HG02840 (cell line): ENCODE measurements around the gene KIRREL3.

Experiments
- ATAC-seq: cut with Tn5 transposase; IDR thresholded peaks from one replicate; pipeline ENCODE4 v1.9.1; 2021; ENCODE audit warnings: mild to moderate bottlenecking, moderate library complexity, moderate number of reproducible peaks; ENCODE audit not compliant: unreplicated experiment, low FRiP score

The KIRREL3 gene

DNA sequence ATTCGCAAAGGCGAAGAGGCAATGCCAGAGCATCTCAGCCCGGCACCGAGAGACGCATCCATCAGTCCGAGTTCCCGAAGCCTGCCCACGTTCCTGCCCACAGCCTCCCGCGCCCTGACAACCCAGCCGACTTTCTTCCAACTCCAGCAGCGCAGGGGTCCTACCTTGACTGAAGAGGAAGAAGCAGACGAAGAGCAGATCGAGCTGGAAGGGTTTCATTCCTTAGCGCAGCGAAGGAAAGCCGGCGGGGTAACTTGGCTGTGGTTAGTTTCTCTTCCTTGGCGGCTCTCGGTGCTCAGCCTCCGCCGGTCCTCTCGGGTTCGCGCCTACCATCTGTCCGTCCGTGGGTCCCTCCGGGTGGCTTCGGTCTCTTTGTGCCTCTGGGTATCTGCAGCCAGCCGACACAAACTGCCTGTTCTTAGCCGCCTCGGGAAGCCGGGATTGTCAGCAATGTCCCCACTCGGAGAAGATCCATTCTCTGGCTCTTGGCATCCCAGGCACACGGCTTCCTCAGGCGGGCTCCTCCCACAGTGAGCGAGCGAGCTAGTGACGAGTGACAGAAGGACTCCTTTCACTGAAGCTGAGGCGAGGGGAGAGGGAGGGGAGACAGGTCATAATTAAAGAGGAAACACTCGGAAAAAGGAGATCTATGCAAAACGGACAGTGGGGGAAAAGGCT is at the start of gene KIRREL3:
KIRREL3 (minus strand) TSS at position 480 of the 678 bp plus-strand sequence.
- ATAC-seq: no peak

DNA sequence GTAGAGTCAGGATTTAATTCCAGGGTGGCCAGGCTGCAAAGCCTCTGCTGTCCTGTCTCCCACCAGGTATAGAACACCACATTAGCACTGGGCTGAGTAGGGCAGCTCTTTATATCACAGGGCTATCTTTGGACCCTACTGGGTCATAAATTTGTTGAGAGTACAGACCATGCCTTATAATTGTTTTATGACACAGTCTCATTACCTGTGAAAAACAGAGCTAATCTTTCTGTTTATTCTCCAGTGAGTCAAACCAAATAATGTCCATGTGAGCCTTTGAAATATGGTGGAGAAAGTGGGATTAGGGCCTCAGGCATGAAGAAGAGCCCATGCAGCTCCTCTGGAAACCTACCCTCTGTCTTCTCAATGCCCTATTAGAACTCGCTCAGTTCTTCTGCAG is 49.6 kb upstream of the KIRREL3 start:
- ATAC-seq: no peak

GRCh38 chr11:127049486-127049885 is 48.9 kb upstream of the KIRREL3 start:
- ATAC-seq: no peak

GRCh38 chr11:127044535-127044934 is 44.0 kb upstream of the KIRREL3 start:
- ATAC-seq: no peak

GRCh38 chr11:127042445-127042844 is 41.9 kb upstream of the KIRREL3 start:
- ATAC-seq: no peak

DNA sequence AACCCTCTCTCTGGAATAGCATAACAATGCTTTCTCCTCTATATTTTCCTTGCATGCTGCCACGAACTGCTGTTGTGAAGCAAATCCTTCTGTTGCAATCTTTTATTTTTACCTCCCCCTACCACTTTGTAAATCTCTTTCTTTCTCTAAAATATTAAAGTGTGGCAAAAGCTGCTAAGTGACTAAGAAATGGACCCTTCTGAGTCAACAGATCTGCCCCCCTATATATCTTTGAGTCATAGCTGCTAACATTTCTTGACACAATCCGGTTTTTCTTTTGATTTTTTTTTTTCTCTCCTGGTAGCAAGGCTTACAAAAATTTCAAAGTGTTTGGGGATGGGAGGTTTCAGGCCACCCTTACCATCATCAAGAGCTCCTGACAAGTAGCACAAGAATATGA is 39.0 kb upstream of the KIRREL3 start:
- ATAC-seq: no peak

GRCh38 chr11:127037596-127037995 is 37.0 kb upstream of the KIRREL3 start:
- ATAC-seq: no peak

- no peak for ATAC-seq
Observed at GRCh38 chr11:127037001-127037400, 36.4 kb upstream of the KIRREL3 start.

GRCh38 chr11:127035824-127036223 is 35.3 kb upstream of the KIRREL3 start:
- ATAC-seq: no peak

GRCh38 chr11:127034973-127035372 is 34.4 kb upstream of the KIRREL3 start:
- ATAC-seq: no peak

DNA sequence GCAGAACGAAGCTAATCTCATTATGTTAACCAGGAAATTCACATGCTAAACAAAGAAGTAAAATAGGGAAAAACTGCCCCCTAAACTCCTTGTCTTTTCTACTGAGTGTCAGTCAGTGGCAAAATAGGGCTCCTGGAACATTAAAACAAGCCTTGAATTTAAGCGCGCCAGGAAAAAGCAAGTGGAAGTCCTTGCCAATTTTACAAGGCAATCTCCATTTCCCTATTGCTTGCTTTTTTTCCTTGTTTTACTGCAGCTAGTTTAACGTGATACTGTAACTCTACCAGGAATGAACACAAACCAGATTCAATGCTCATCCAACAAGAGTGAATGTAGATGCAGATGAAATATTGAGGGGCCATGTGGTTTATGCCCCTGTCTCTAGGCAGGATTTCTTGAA is 28.1 kb upstream of the KIRREL3 start:
- ATAC-seq: no peak

DNA sequence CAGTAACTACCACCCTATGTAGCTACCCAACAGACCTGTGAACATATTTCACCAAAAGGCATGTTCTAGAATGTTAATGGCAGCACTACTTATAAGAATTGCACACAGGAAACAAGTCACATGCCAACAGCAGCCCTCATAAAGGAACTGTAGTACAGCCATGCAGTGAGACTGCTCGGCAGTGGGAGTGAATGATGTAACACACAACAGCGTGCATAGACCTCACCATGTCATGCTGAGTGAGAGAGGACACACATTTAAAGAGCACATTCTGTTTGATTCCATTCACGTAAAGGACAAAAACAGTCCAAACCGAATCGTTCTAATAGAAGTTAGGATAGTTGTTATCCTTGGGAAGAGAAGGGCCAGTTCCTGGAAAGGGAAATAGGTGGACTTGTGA is 27.2 kb upstream of the KIRREL3 start:
- no peak for ATAC-seq

- ATAC-seq: no peak
Observed at GRCh38 chr11:127027000-127027399, 26.4 kb upstream of the KIRREL3 start.

DNA sequence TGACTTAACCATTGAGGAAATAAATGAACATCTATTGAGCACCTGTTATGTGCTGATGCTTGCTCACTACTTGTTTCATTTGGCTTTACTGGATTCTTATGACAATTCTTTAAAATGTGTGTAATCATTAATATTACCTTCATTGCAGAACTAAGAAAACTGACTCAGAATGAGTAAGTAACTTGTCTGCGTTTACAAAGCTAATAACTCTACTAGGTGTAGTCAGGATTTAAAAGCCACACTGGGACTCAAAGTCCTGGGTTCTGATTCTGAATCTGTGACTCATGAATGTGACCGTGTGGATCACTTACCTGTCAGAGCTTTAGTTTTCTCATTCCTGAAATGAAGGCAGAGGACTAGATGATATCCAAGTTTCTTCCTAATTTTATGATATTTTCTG is 23.4 kb upstream of the KIRREL3 start:
- no peak for ATAC-seq

GRCh38 chr11:127018683-127019279 is 18.2 kb upstream of the KIRREL3 start:
- ATAC-seq: no peak

- ATAC-seq: no peak
Observed at GRCh38 chr11:127017482-127017881, 16.9 kb upstream of the KIRREL3 start.

DNA sequence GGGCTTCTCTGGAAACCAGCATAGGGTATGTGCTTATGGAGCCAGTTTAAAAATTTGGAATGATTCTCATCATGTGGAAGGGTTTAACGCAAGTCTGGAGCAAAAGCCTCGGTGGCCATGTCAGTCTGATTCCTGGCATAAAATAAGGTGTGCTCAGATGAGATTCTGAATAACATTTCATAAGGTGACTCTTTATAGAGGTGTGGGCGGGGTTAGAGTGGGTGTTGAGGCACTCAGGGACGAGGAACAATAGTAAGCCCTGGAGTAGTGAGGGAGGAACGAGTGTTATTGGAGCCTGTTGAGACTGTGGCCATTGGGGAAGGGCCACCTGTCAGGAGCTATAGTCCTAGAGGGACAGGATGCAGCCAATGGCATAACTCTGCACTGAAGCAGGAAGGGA is 13.0 kb upstream of the KIRREL3 start:
- no peak for ATAC-seq

DNA sequence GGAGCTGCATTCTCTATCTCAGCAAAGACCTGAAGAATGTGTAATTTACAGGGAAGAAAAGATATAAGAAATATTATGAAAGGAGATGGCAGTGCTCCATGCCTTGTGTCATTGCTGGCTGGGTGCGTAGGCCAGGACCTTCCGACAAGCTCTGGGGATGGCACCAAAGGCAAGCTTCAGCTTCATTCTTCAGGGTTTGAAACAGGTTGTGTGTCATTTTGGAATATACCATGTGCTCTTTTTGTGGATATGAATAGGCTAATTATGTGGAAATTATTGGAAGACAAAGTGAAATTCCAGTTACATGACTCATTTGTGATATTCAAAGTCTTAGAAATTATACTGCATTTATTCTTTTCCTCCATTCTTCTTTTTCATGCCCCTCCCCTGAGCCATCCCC is 5.7 kb upstream of the KIRREL3 start:
- ATAC-seq: no peak

DNA sequence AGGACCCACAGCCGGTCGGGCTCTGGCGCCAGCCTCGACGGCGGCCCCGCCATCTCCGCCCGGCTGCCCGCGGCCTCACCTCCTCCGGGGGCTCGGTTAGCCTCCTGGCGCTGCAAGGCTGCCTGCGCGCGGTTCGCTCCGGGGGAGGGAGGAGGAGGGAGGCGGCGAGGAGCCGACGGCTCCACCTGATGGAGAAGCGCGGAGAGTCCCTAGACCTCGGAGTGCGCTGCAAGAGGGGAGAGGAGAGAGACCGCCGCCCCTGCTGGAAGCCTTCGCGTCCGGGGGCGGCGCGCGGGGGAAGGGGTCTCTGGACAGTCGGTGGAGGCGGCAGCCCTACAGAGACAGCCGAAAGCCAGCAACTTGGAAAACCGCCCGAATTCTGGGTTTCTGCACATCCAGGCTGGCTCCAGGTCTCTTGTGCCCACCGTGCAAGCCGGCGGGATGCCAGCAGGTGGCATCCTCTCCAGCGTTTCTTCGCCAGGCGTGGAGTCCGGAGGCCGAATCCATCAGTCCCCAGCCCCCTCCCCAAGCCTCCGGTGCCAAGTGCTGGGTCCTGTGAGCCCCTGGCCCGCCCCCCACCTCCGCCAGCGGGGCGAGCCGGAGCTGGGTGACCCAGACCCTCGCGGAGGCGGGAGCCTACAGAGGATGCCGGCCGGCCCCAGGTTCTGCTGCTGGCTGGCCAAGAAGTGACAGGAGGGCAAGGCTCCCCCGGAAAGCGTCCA is 2.9 kb upstream of the KIRREL3 start:
- no peak for ATAC-seq

DNA sequence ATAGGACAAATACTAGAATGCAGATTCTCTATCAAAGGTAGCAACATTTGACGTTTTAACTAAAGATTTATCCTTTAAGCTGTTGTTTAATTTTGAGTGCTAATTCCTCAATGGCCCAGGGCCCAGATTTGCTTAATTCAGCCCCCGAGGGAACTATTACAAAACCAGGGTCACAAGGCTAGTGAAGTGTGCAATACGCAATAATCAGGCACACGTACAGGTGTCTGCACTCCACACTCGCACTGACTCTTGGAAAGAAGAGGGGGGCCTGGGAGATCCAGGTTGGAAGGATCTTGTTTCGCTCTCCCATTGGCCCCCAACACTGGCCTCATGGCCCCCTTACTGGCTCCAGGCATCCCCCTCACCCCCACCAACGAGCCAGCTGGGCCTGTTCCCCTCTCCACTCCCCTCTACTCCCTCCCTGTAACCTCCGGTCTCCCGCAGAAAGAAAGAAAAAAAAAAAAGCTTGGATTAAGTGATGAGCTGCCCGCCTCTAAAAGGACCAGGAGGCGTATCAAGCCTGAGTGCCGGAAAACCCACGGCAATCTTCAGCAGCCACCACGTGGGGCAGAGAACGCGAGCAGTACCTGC is 2.2 kb upstream of the KIRREL3 start:
- ATAC-seq: no peak

DNA sequence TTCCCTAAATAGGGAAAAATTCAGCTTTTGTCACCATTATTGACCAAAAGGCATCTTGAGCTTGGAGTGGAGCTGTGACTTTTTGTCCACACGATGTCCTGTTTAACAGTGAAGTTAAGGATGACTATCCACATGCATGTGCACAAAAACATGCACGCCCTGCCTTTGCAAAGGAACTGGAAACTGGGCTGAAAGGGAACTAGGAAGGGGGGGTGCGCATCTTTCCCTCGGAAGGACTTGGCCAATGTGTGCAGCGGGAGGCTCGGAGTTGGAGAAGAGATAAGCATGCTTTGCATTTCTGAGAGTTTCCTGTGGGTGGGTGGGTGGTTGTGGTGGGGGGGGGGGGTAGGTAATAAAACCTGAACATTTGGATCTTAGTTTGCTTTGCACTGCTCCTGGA is 411 bp upstream of the KIRREL3 start:
- ATAC-seq: no peak
